ENCODE results near the gene CLSTN2. TPM values are rescaled to one million over a fixed set of nuclear protein-coding genes. Genes with fewer than 3 reads are reported as not detected.

The CLSTN2 gene
- total RNA-seq, 1 experiment from 2014 or later: 0.68 TPM

GRCh38 chr3:140067487-140067886, 132.5 kb downstream of the CLSTN2 start:
- Histone ChIP-seq H3K4ac (ENCODE audit: low read depth, low read length) (no peak overlapping the region), H2BK5ac (ENCODE audit: insufficient read length, low read length) (no peak overlapping the region), H2BK120ac (ENCODE audit: low read depth, low read length, poor library complexity, severe bottlenecking) (no peak overlapping the region), H3K27me3 (ENCODE audit: insufficient read depth, low read length) (no peaks in the 10 kb centered on the region), H3K79me1 (ENCODE audit: insufficient read depth, low read depth, low read length, poor library complexity, severe bottlenecking) (no peaks in the 10 kb centered on the region), H4K20me1 (ENCODE audit: control insufficient read depth, insufficient read depth, insufficient read length) (no peaks in the 10 kb centered on the region), H3K23me2 (ENCODE audit: insufficient read length, low read depth, low read length, poor library complexity, severe bottlenecking) (no peaks in the 10 kb centered on the region), H2AFZ (ENCODE audit: low read length) (no peak overlapping the region), H3K9me3 (ENCODE audit: control insufficient read depth, low read depth, low read length) (no peaks in the 10 kb centered on the region), H2AK5ac (ENCODE audit: insufficient read length, low read length) (no peak overlapping the region), H3K23ac (ENCODE audit: insufficient read length, low read depth, low read length) (no peak overlapping the region), H3K79me2 (ENCODE audit: insufficient read depth, low read length) (no peaks in the 10 kb centered on the region), H4K8ac (replicated peaks; ENCODE audit: insufficient read length, low read depth, low read length) (no peak overlapping the region), H2BK20ac (ENCODE audit: low read depth, low read length, poor library complexity, severe bottlenecking) (no peak overlapping the region), H3T11ph (ENCODE audit: low read length) (no peak overlapping the region), H2BK12ac (ENCODE audit: insufficient read length, low read depth, low read length) (no peak overlapping the region), H4K91ac (ENCODE audit: insufficient read length, low read depth, low read length) (no peak overlapping the region), H4K5ac (ENCODE audit: insufficient read length, low read depth, low read length) (no peak overlapping the region), H3K4me2 (ENCODE audit: insufficient read depth, insufficient read length, low read length) (no peak overlapping the region), H3K56ac (ENCODE audit: insufficient read length, low read depth, low read length) (no peak overlapping the region), H3K4me1 (ENCODE audit: insufficient read depth, low read length) (no peaks in the 10 kb centered on the region), H3K9ac (ENCODE audit: extremely low read depth, insufficient read length, low read length) (no peak overlapping the region), H2BK15ac (ENCODE audit: low read depth, low read length) (no peak overlapping the region), H3K14ac (ENCODE audit: insufficient read depth, low read length) (no peak overlapping the region), H3K18ac (ENCODE audit: insufficient read length, low read depth, low read length) (no peak overlapping the region), H3K27ac (ENCODE audit: insufficient read length, low read depth, low read length) (no peak overlapping the region)
- TF ChIP-seq, protein P1, sequence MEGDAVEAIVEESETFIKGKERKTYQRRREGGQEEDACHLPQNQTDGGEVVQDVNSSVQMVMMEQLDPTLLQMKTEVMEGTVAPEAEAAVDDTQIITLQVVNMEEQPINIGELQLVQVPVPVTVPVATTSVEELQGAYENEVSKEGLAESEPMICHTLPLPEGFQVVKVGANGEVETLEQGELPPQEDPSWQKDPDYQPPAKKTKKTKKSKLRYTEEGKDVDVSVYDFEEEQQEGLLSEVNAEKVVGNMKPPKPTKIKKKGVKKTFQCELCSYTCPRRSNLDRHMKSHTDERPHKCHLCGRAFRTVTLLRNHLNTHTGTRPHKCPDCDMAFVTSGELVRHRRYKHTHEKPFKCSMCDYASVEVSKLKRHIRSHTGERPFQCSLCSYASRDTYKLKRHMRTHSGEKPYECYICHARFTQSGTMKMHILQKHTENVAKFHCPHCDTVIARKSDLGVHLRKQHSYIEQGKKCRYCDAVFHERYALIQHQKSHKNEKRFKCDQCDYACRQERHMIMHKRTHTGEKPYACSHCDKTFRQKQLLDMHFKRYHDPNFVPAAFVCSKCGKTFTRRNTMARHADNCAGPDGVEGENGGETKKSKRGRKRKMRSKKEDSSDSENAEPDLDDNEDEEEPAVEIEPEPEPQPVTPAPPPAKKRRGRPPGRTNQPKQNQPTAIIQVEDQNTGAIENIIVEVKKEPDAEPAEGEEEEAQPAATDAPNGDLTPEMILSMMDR (conservative IDR thresholded peaks at IDR 0.05): no peak
- peaks cover 0 to 3% of the 10 kb centered on the region in 2 experiments; a peak in 2 of 4 replicates for H3K4me1 Mint-ChIP-seq
- H3K27ac Mint-ChIP-seq: no peak overlapping the region
- no peaks in the 10 kb centered on the region for H3K36me3 Mint-ChIP-seq (ENCODE audit: insufficient read depth in 1 of 3, low read depth in 3 of 3)
- DNase-seq: no peak
- H3K27me3 Mint-ChIP-seq (ENCODE audit: low read depth): peaks cover 2% of the 10 kb centered on the region
- no peak overlapping the region for H3K4me3 Mint-ChIP-seq
- no CpG with 5 or more reads among the region's 3 CpGs for WGBS (ENCODE audit: extremely low coverage, insufficient read length, low lambda C conversion rate)
- H3K9me3 Mint-ChIP-seq: peaks cover 0 to 4% of the 10 kb centered on the region in 2 experiments; a peak in 1 of 5 replicates

Data from H9 (cell line).